IMR-90 (cell line): Measurements from ENCODE around the gene METTL8. TPM values are rescaled to one million over a fixed set of nuclear protein-coding genes. Genes with fewer than 3 reads are reported as not detected.

Experiments used
- ATAC-seq: fragments of 200-7000 bp; cut with Tn5 transposase; 2 replicates; pipeline ENCODE4 v1.9.1; 2020; ENCODE audit warnings: low read depth, mild to moderate bottlenecking, moderate library complexity
- BruUV-seq: library from RNA; stranded (reverse); fragments of 400-500 nt; replicated peaks from 2 replicates; lab custom pipeline; 2021; lab: Mats Ljungman, UMichigan
- CTCF ChIA-PET: fragments of 300-600 bp; formaldehyde crosslinking; extraction: SDS; loops from one replicate; lab custom pipeline; 2021; ENCODE audit warnings: antibody characterized with exemption; lab: Yijun Ruan, JAX
- POLR2A ChIA-PET: fragments of 300-600 bp; sonication (Branson Sonifier 250); formaldehyde crosslinking; loops from one replicate; lab custom pipeline; 2022; ENCODE audit warnings: antibody characterized with exemption; ENCODE audit not compliant: unreplicated experiment; lab: Charles Lee
- DNase-seq: peaks from one replicate; pipeline ENCODE4 v3.0.0; 2013
- H2AFZ ChIP-seq: replicated peaks from 2 replicates; pipeline ENCODE3; 2013; ENCODE audit warnings: low read length, mild to moderate bottlenecking; ENCODE audit not compliant: poor library complexity
- H2AK5ac ChIP-seq: 2 replicates; pipeline ENCODE4 v1.6.1; 2013; ENCODE audit warnings: low read depth, low read length, inconsistent platforms
- H2AK9ac ChIP-seq: replicated peaks from 2 replicates; pipeline ENCODE3; 2013; ENCODE audit warnings: mild to moderate bottlenecking, low read depth, low read length, moderate library complexity; ENCODE audit not compliant: poor library complexity
- H2BK120ac ChIP-seq: 2 replicates; pipeline ENCODE4 v1.6.1; 2013; ENCODE audit warnings: low read depth, low read length, inconsistent platforms
- H2BK15ac ChIP-seq: 3 replicates; pipeline ENCODE4 v1.6.1; 2013; ENCODE audit warnings: low read depth, low read length, inconsistent platforms
- H2BK20ac ChIP-seq: 2 replicates; pipeline ENCODE4 v1.6.1; 2013; ENCODE audit warnings: low read depth, mild to moderate bottlenecking, inconsistent platforms, low read length, moderate library complexity
- H2BK5ac ChIP-seq: 2 replicates; pipeline ENCODE4 v1.6.1; 2013; ENCODE audit warnings: mild to moderate bottlenecking, low read depth, low read length, inconsistent platforms; ENCODE audit not compliant: poor library complexity, severe bottlenecking
- H3K14ac ChIP-seq: replicated peaks from 2 replicates; pipeline ENCODE4 v1.6.1; 2013; ENCODE audit warnings: low read depth, low read length, inconsistent platforms
- H3K18ac ChIP-seq: 2 replicates; pipeline ENCODE4 v1.6.1; 2013; ENCODE audit warnings: low read depth, low read length, control low read depth
- H3K23ac ChIP-seq: 2 replicates; pipeline ENCODE4 v1.6.1; 2013; ENCODE audit warnings: low read depth, low read length, inconsistent platforms
- H3K27ac ChIP-seq: 2 replicates; pipeline ENCODE4 v1.5.1; 2013; ENCODE audit warnings: mild to moderate bottlenecking, control low read depth, low read length; ENCODE audit not compliant: insufficient read depth
- H3K27me3 ChIP-seq: 2 replicates; pipeline ENCODE4 v1.6.1; 2013; ENCODE audit warnings: low read length; ENCODE audit not compliant: control insufficient read depth, insufficient read depth
- H3K36me3 ChIP-seq: 2 replicates; pipeline ENCODE4 v1.6.1; 2013; ENCODE audit warnings: low read length, mixed read lengths; ENCODE audit not compliant: control insufficient read depth, insufficient read depth
- H3K4ac ChIP-seq: 2 replicates; pipeline ENCODE4 v1.6.1; 2013; ENCODE audit warnings: low read depth, low read length, inconsistent platforms
- H3K4me1 ChIP-seq: 2 replicates; pipeline ENCODE4 v1.6.1; 2013; ENCODE audit warnings: low read length, mixed read lengths; ENCODE audit not compliant: control insufficient read depth, insufficient read depth
- H3K4me2 ChIP-seq: 2 replicates; pipeline ENCODE4 v1.6.1; 2013; ENCODE audit warnings: low read depth, mild to moderate bottlenecking, control low read depth, low read length, moderate library complexity
- H3K4me3 ChIP-seq: 2 replicates; pipeline ENCODE4 v1.5.1; 2013; ENCODE audit warnings: low read depth, mild to moderate bottlenecking, control low read depth, low read length, moderate library complexity; ENCODE audit not compliant: insufficient read depth
- H3K56ac ChIP-seq: 2 replicates; pipeline ENCODE4 v1.6.1; 2013; ENCODE audit warnings: low read length, inconsistent platforms; ENCODE audit not compliant: insufficient read depth; ENCODE audit errors: extremely low read depth
- H3K79me1 ChIP-seq, 2 experiments: 2 replicates each; pipeline ENCODE4 v1.6.1; 2013; ENCODE audit warnings: low read length in 2 of 2, inconsistent platforms in 1 of 2, low read depth in 1 of 2
- H3K9ac ChIP-seq: 2 replicates; pipeline ENCODE4 v1.6.1; 2013; ENCODE audit warnings: low read depth, low read length, control low read depth
- H3K9me1 ChIP-seq: 2 replicates; pipeline ENCODE4 v1.6.1; 2013; ENCODE audit warnings: low read length, inconsistent platforms; ENCODE audit not compliant: insufficient read depth
- H3K9me3 ChIP-seq: 2 replicates; pipeline ENCODE4 v1.6.1; 2013; ENCODE audit warnings: low read length; ENCODE audit not compliant: control insufficient read depth, insufficient read depth
- H4K20me1 ChIP-seq: 2 replicates; pipeline ENCODE4 v1.6.1; 2013; ENCODE audit warnings: low read length, inconsistent platforms; ENCODE audit not compliant: insufficient read depth
- H4K5ac ChIP-seq: 2 replicates; pipeline ENCODE4 v1.6.1; 2013; ENCODE audit warnings: mild to moderate bottlenecking, low read depth, low read length, control low read depth
- H4K8ac ChIP-seq, 2 experiments: 2 replicates each; pipeline ENCODE4 v1.6.1; 2013; ENCODE audit warnings: low read depth in 2 of 2, low read length in 2 of 2, control low read depth in 1 of 2, inconsistent platforms in 1 of 2
- H4K91ac ChIP-seq: 2 replicates; pipeline ENCODE4 v1.6.1; 2013; ENCODE audit warnings: low read depth, low read length, inconsistent platforms; ENCODE audit not compliant: insufficient read depth
- BHLHE40 ChIP-seq: fragments of 150-350 bp; IDR thresholded peaks from 2 replicates; pipeline ENCODE4 v1.6.1; 2016; ENCODE audit warnings: mild to moderate bottlenecking, low read depth, low read length
- CEBPB ChIP-seq: IDR thresholded peaks from 2 replicates; pipeline ENCODE4 v1.6.1; 2012; ENCODE audit warnings: low read depth, low read length, improper control_type of control experiment
- CHD1 ChIP-seq: IDR thresholded peaks from 2 replicates; pipeline ENCODE4 v1.6.1; 2012; ENCODE audit warnings: low read depth, low read length, improper control_type of control experiment
- CTCF ChIP-seq: conservative IDR thresholded peaks from 2 replicates; pipeline ENCODE4 v1.5.1; 2012; ENCODE audit warnings: mild to moderate bottlenecking, low read depth, low read length, improper control_type of control experiment
- MAFK ChIP-seq: IDR thresholded peaks from 2 replicates; pipeline ENCODE4 v1.6.1; 2012; ENCODE audit warnings: low read depth, low read length, improper control_type of control experiment
- NFE2L2 ChIP-seq: fragments of 150-350 bp; IDR thresholded peaks from 2 replicates; pipeline ENCODE4 v1.6.1; 2016; ENCODE audit warnings: low read depth, mild to moderate bottlenecking, low read length
- POLR2A ChIP-seq: IDR thresholded peaks from 2 replicates; pipeline ENCODE4 v1.6.1; 2012; ENCODE audit warnings: mild to moderate bottlenecking, low read depth, low read length
- RAD21 ChIP-seq: IDR thresholded peaks from 2 replicates; pipeline ENCODE4 v1.6.1; 2012; ENCODE audit warnings: low read length, improper control_type of control experiment
- RCOR1 ChIP-seq: IDR thresholded peaks from 2 replicates; pipeline ENCODE4 v1.6.1; 2012; ENCODE audit warnings: mild to moderate bottlenecking, low read length, improper control_type of control experiment; ENCODE audit not compliant: insufficient replicate concordance
- RFX5 ChIP-seq: IDR thresholded peaks from 2 replicates; pipeline ENCODE4 v1.8.0; 2012; ENCODE audit warnings: low read depth, mild to moderate bottlenecking, low read length, moderate library complexity
- SMC3 ChIP-seq: fragments of 150-350 bp; IDR thresholded peaks from 2 replicates; pipeline ENCODE4 v1.6.1; 2016; ENCODE audit warnings: low read depth, mild to moderate bottlenecking, antibody characterized with exemption, low read length, moderate library complexity
- USF2 ChIP-seq: fragments of 150-350 bp; IDR thresholded peaks from 2 replicates; pipeline ENCODE4 v1.6.1; 2017; ENCODE audit warnings: mild to moderate bottlenecking, antibody characterized with exemption, low read length, low read depth
- WGBS, 2 experiments: methylation state at CpG; one replicate each; pipeline versions ENCODE4 v1.1.5 to v1.1.7; 2013; ENCODE audit warnings: missing lambda C conversion rate in 2 of 2; ENCODE audit not compliant: insufficient read length in 1 of 2; ENCODE audit errors: extremely low coverage in 2 of 2; 5-methylcytosine and 5-hydroxymethylcytosine counted together
- dilution Hi-C: fragments of 300-500 bp; cut with HindIII; formaldehyde crosslinking; loops from one replicate; pipeline ENCODE4 v1.14.3; 2018; ENCODE audit warnings: low sequenced_read_pairs; ENCODE audit not compliant: unreplicated experiment
- in situ Hi-C: fragments of 300-500 bp; cut with MboI; formaldehyde crosslinking; loops from 3 replicates; pipeline ENCODE4 v1.14.3; 2019; ENCODE audit warnings: low sequenced_read_pairs, inconsistent platforms, mixed read lengths
- intact Hi-C: fragments of 100-400 bp; cut with micrococcal nuclease; formaldehyde crosslinking; loops from 2 replicates; pipeline ENCODE4 v1.10.0; 2022
- polyA plus RNA-seq, 3 experiments: library from polyadenylated mRNA; depleted of rRNA; stranded (reverse); fragments of >200 nt; gene quantifications; 2 replicates each; pipeline ENCODE4 v1.2.3, GENCODE V29; 2012; ENCODE audit warnings: low replicate concordance in 1 of 3
- total RNA-seq: library from RNA; depleted of rRNA; stranded (reverse); fragments of >200 nt; gene quantifications from 2 replicates; pipeline ENCODE4 v1.2.3, GENCODE V29; 2012
- TF ChIP-seq, protein P1 (sequence below): fragments of 150-350 bp; IDR thresholded peaks from 2 replicates; pipeline ENCODE4 v1.6.1; 2016; ENCODE audit warnings: low read depth, mild to moderate bottlenecking, low read length, moderate library complexity, borderline replicate concordance

METTL8 gene
- total and polyA plus RNA-seq, 2 of the 4 experiments (the other 2 are of a cell fraction) = 6.9 to 10.6 TPM

GRCh38 chr2:171386627-171387026 lies 47.2 kb downstream of the METTL8 start:
- no peak overlapping the region for H2BK5ac ChIP-seq
- no peak overlapping the region for H3K4me3 ChIP-seq
- no peak for DNase-seq
- CTCF ChIA-PET = no interaction called here
- no peak overlapping the region for H2BK20ac ChIP-seq
- peaks cover 2% of the 10 kb centered on the region for H3K4me1 ChIP-seq
- intact Hi-C loops (no loop called here), dilution Hi-C loops (no loop called here), in situ Hi-C loops (no loop called here)
- no peak overlapping the region for H3K23ac ChIP-seq
- TF ChIP-seq RAD21 (no peak), POLR2A (no peak), USF2 (no peak), SMC3 (no peak), MAFK (no peak), NFE2L2 (no peak), RFX5 (no peak), CEBPB (no peak), RCOR1 (no peak), CTCF (no peak), BHLHE40 (no peak), CHD1 (no peak)
- TF ChIP-seq, protein P1, sequence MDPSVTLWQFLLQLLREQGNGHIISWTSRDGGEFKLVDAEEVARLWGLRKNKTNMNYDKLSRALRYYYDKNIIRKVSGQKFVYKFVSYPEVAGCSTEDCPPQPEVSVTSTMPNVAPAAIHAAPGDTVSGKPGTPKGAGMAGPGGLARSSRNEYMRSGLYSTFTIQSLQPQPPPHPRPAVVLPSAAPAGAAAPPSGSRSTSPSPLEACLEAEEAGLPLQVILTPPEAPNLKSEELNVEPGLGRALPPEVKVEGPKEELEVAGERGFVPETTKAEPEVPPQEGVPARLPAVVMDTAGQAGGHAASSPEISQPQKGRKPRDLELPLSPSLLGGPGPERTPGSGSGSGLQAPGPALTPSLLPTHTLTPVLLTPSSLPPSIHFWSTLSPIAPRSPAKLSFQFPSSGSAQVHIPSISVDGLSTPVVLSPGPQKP = no peak
- no peak overlapping the region; the same call in 1 of the 2 replicates for H3K14ac ChIP-seq
- H3K4ac ChIP-seq = no peak overlapping the region
- H2AK9ac ChIP-seq = no peak overlapping the region
- H3K9ac ChIP-seq = no peak overlapping the region
- H4K8ac ChIP-seq = no peak overlapping the region
- no peak overlapping the region for H2AK5ac ChIP-seq
- POLR2A ChIA-PET = no interaction called here
- no peaks in the 10 kb centered on the region for H3K36me3 ChIP-seq
- no peak overlapping the region for H3K18ac ChIP-seq
- H3K9me1 ChIP-seq = 0 out of 2 replicates have a peak, but pooled peaks cover 3% of the 10 kb centered on the region
- no peaks in the 10 kb centered on the region for H3K27me3 ChIP-seq
- no peaks in the 10 kb centered on the region for H4K20me1 ChIP-seq
- no peak overlapping the region for H2AFZ ChIP-seq
- no peak for ATAC-seq
- H4K91ac ChIP-seq = no peak overlapping the region
- no peak overlapping the region for H3K56ac ChIP-seq
- peaks cover 3 to 4% of the 10 kb centered on the region in 2 experiments; a peak in 2 of 4 replicates for H3K79me1 ChIP-seq
- H3K27ac ChIP-seq = no peak overlapping the region
- no peak overlapping the region for H3K4me2 ChIP-seq
- WGBS, 2 experiments = 100% methylated on average over 2 of the region's 10 CpGs; no CpG with 5 or more reads in 1 of the 2 experiments
- no TSS peak for BruUV-seq
- no peak overlapping the region for H2BK120ac ChIP-seq
- H3K9me3 ChIP-seq = no peaks in the 10 kb centered on the region
- no peak overlapping the region for H2BK15ac ChIP-seq
- no peak overlapping the region for H4K5ac ChIP-seq
